ENCODE measurements around the gene TBC1D30.

Gene TBC1D30

DNA sequence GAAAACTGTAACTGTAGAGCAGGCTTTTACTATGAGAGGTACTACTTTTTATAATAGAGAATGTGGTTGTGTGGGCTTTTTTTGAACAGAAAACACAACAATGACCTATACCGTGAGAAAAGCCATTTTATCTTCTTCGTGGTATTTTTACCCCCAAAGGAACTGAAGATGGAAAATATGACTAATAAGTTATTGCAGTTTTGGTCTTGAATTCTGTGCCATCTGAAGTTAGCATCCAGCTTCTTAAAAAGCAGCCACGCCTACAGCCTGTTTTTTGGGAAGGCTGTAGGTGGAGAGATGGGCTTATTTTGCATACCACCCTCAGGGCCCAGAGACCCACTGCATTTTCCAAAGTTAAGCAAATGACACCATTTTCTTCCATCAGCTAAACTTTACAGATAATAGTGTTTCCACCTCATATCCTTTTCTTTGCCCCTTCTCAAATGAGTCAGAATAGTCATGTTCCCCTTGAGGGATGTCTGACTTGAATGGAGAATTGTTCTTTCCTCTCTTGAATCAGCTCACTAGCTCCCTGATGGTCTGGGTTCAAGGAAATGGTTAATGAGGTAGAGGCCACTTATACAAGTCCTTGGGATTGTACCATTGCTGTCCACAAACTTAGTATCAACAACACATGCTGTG, 53.0 kb downstream of the TBC1D30 start:
- no peaks in the 10 kb centered on the region for H4K20me1 ChIP-seq (ENCODE audit: insufficient read depth, low read length)
- H3K36me3 ChIP-seq (replicated peaks; ENCODE audit: low read depth, low read length) = peaks cover 11% of the 10 kb centered on the region
- no peak overlapping the region for H3K27ac ChIP-seq (ENCODE audit: low read length)
- H2AFZ ChIP-seq (ENCODE audit: low read depth, low read length) = no peak overlapping the region
- no peaks in the 10 kb centered on the region for H3K9me3 ChIP-seq (ENCODE audit: insufficient read depth, low read length)
- TF ChIP-seq EZH2phosphoT487 (IDR thresholded peaks at IDR 0.05; ENCODE audit: low read depth) (no peak), CTCF (IDR thresholded peaks at IDR 0.05; ENCODE audit: low read depth, low read length) (no peak)
- H3K4me3 ChIP-seq (ENCODE audit: low read length) = no peak overlapping the region
- no peaks in the 10 kb centered on the region for H3K27me3 ChIP-seq (ENCODE audit: low read depth, low read length)
- H3K79me2 ChIP-seq (ENCODE audit: low read length) = no peaks in the 10 kb centered on the region
- peaks cover 12% of the 10 kb centered on the region for H3K4me1 ChIP-seq (ENCODE audit: low read length)
- H3K4me2 ChIP-seq (ENCODE audit: low read length) = no peak overlapping the region
- no peak overlapping the region for H3K9ac ChIP-seq (ENCODE audit: low read length)

- Histone ChIP-seq H4K20me1 (ENCODE audit: insufficient read depth, low read length) (no peaks in the 10 kb centered on the region), H3K27ac (ENCODE audit: low read length) (no peak overlapping the region), H3K79me2 (ENCODE audit: low read length) (no peaks in the 10 kb centered on the region), H3K4me3 (ENCODE audit: low read length) (no peak overlapping the region), H3K27me3 (ENCODE audit: low read depth, low read length) (no peaks in the 10 kb centered on the region), H2AFZ (ENCODE audit: low read depth, low read length) (no peak overlapping the region), H3K4me1 (ENCODE audit: low read length) (peaks cover 2% of the 10 kb centered on the region), H3K36me3 (replicated peaks; ENCODE audit: low read depth, low read length) (peaks cover 8% of the 10 kb centered on the region), H3K4me2 (ENCODE audit: low read length) (no peak overlapping the region), H3K9me3 (ENCODE audit: insufficient read depth, low read length) (no peaks in the 10 kb centered on the region), H3K9ac (ENCODE audit: low read length) (no peak overlapping the region)
- TF ChIP-seq EZH2phosphoT487 (IDR thresholded peaks at IDR 0.05; ENCODE audit: low read depth) = no peak
- TF ChIP-seq CTCF (IDR thresholded peaks at IDR 0.05; ENCODE audit: low read depth, low read length) = no peak
Observed at GRCh38 chr12:64882687-64883086, 58.2 kb downstream of the TBC1D30 start.

- H3K27me3 ChIP-seq (ENCODE audit: low read depth, low read length) = no peaks in the 10 kb centered on the region
- no peaks in the 10 kb centered on the region for H3K9me3 ChIP-seq (ENCODE audit: insufficient read depth, low read length)
- peaks cover 3% of the 10 kb centered on the region for H3K36me3 ChIP-seq (replicated peaks; ENCODE audit: low read depth, low read length)
- no peaks in the 10 kb centered on the region for H3K79me2 ChIP-seq (ENCODE audit: low read length)
- no peak overlapping the region for H3K9ac ChIP-seq (ENCODE audit: low read length)
- H2AFZ ChIP-seq (ENCODE audit: low read depth, low read length) = no peak overlapping the region
- H3K27ac ChIP-seq (ENCODE audit: low read length) = no peak overlapping the region
- H3K4me2 ChIP-seq (ENCODE audit: low read length) = no peak overlapping the region
- no peaks in the 10 kb centered on the region for H3K4me1 ChIP-seq (ENCODE audit: low read length)
- TF ChIP-seq EZH2phosphoT487 (IDR thresholded peaks at IDR 0.05; ENCODE audit: low read depth) (no peak), CTCF (IDR thresholded peaks at IDR 0.05; ENCODE audit: low read depth, low read length) (no peak)
- H3K4me3 ChIP-seq (ENCODE audit: low read length) = no peak overlapping the region
- H4K20me1 ChIP-seq (ENCODE audit: insufficient read depth, low read length) = no peaks in the 10 kb centered on the region
Observed at GRCh38 chr12:64883264-64884163, 59.1 kb downstream of the TBC1D30 start.

- H4K20me1 ChIP-seq (ENCODE audit: insufficient read depth, low read length) = no peaks in the 10 kb centered on the region
- no peaks in the 10 kb centered on the region for H3K9me3 ChIP-seq (ENCODE audit: insufficient read depth, low read length)
- no peaks in the 10 kb centered on the region for H3K27me3 ChIP-seq (ENCODE audit: low read depth, low read length)
- TF ChIP-seq CTCF (IDR thresholded peaks at IDR 0.05; ENCODE audit: low read depth, low read length) (no peak), EZH2phosphoT487 (IDR thresholded peaks at IDR 0.05; ENCODE audit: low read depth) (no peak)
- no peak overlapping the region for H3K4me3 ChIP-seq (ENCODE audit: low read length)
- H3K36me3 ChIP-seq (replicated peaks; ENCODE audit: low read depth, low read length) = peaks cover 3% of the 10 kb centered on the region
- no peak overlapping the region for H2AFZ ChIP-seq (ENCODE audit: low read depth, low read length)
- no peak overlapping the region for H3K9ac ChIP-seq (ENCODE audit: low read length)
- no peaks in the 10 kb centered on the region for H3K79me2 ChIP-seq (ENCODE audit: low read length)
- no peak overlapping the region for H3K27ac ChIP-seq (ENCODE audit: low read length)
- no peak overlapping the region for H3K4me2 ChIP-seq (ENCODE audit: low read length)
- H3K4me1 ChIP-seq (ENCODE audit: low read length) = no peaks in the 10 kb centered on the region
Observed at GRCh38 chr12:64884164-64884542, 59.7 kb downstream of the TBC1D30 start.

Data from OCI-LY3 (cell line).